ENCODE data around the gene MED12L.
A peak's percentile ranks its signal among the peaks of the same experiment; 100 is the strongest.

The MED12L gene, protein sequence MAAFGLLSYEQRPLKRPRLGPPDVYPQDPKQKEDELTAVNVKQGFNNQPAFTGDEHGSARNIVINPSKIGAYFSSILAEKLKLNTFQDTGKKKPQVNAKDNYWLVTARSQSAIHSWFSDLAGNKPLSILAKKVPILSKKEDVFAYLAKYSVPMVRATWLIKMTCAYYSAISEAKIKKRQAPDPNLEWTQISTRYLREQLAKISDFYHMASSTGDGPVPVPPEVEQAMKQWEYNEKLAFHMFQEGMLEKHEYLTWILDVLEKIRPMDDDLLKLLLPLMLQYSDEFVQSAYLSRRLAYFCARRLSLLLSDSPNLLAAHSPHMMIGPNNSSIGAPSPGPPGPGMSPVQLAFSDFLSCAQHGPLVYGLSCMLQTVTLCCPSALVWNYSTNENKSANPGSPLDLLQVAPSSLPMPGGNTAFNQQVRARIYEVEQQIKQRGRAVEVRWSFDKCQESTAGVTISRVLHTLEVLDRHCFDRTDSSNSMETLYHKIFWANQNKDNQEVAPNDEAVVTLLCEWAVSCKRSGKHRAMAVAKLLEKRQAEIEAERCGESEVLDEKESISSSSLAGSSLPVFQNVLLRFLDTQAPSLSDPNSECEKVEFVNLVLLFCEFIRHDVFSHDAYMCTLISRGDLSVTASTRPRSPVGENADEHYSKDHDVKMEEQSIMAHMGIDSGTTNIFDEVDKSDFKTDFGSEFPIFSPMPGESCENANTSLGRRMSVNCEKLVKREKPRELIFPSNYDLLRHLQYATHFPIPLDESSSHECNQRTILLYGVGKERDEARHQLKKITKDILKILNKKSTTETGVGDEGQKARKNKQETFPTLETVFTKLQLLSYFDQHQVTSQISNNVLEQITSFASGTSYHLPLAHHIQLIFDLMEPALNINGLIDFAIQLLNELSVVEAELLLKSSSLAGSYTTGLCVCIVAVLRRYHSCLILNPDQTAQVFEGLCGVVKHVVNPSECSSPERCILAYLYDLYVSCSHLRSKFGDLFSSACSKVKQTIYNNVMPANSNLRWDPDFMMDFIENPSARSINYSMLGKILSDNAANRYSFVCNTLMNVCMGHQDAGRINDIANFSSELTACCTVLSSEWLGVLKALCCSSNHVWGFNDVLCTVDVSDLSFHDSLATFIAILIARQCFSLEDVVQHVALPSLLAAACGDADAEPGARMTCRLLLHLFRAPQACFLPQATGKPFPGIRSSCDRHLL (N-terminal part only)

DNA sequence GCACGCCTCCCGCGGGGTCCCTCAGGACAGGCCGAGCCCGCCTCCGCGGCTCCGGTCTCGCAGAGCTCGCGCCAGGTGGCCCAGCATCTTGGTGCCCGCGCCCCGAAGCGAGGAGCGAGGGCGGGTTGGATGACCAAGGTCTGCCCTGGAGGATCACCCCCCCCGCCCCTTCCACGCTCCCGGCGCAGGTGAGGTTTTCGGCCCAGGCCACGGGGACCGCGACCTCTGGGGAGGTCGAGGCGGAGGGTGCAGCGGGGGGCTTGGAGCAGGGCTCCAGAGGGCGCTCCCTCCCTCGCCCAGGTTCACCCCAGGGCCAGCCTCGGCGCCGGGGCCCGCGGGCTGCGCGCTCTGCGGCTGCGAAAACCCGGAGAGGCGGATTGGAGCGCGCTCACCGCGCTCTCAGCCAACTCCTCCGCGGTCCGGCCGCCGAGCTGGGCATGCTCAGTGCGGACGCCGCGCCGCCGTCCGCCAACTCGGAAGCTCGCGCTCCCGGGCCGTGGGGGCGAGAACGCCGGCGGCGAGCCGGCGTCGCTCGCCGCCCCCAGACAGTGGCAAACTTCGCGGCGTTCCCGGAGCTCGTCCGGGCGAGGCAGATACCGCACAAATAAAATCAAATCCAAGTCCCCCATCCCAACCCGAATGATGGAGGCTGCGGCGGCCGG lies at the start of gene MED12L:
TSS of gene MED12L (plus strand) at position 438 of the 662 bp plus-strand sequence. CDS start 1,263 bp downstream, outside the sequence.
- H3K4me3 ChIP-seq (ENCODE audit: low read length, poor library complexity, severe bottlenecking): peak within 1 kb of the TSS; percentile 99
- no peaks in the 10 kb centered on the region for H3K36me3 ChIP-seq (ENCODE audit: insufficient read depth, low read length)
- peaks cover 36% of the 10 kb centered on the region for H4K20me1 ChIP-seq (ENCODE audit: insufficient read depth, low read length, poor library complexity, severe bottlenecking)
- peak within 1 kb of the TSS; percentile 94 for H3K4me2 ChIP-seq (ENCODE audit: low read depth, low read length, poor library complexity, severe bottlenecking)
- no peaks in the 10 kb centered on the region for H3K9me2 ChIP-seq (replicated peaks; ENCODE audit: low read depth, low read length)
- H3F3A ChIP-seq (ENCODE audit: low read depth): no peaks in the 10 kb centered on the region
- H3K27me3 ChIP-seq (ENCODE audit: insufficient read depth, low read length, poor library complexity, severe bottlenecking): no peaks in the 10 kb centered on the region
- H3K4me1 ChIP-seq (ENCODE audit: insufficient read depth, low read length, poor library complexity, severe bottlenecking): peaks cover 25% of the 10 kb centered on the region
- H3K79me2 ChIP-seq (ENCODE audit: insufficient read depth, low read length): peaks cover 54% of the 10 kb centered on the region
- peak within 1 kb of the TSS; percentile 95 for H2AFZ ChIP-seq (ENCODE audit: low read length)
- no peaks in the 10 kb centered on the region for H3K9me3 ChIP-seq (ENCODE audit: insufficient read depth, low read depth, low read length)
- TF ChIP-seq EZH2phosphoT487 (IDR thresholded peaks at IDR 0.05; ENCODE audit: borderline replicate concordance): no peak
- TF ChIP-seq, protein P1, sequence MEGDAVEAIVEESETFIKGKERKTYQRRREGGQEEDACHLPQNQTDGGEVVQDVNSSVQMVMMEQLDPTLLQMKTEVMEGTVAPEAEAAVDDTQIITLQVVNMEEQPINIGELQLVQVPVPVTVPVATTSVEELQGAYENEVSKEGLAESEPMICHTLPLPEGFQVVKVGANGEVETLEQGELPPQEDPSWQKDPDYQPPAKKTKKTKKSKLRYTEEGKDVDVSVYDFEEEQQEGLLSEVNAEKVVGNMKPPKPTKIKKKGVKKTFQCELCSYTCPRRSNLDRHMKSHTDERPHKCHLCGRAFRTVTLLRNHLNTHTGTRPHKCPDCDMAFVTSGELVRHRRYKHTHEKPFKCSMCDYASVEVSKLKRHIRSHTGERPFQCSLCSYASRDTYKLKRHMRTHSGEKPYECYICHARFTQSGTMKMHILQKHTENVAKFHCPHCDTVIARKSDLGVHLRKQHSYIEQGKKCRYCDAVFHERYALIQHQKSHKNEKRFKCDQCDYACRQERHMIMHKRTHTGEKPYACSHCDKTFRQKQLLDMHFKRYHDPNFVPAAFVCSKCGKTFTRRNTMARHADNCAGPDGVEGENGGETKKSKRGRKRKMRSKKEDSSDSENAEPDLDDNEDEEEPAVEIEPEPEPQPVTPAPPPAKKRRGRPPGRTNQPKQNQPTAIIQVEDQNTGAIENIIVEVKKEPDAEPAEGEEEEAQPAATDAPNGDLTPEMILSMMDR (conservative IDR thresholded peaks at IDR 0.05; ENCODE audit: low read length): peak; percentile 51
- H3K9ac ChIP-seq (ENCODE audit: low read depth, low read length, poor library complexity, severe bottlenecking): peak within 1 kb of the TSS; percentile 91

DNA sequence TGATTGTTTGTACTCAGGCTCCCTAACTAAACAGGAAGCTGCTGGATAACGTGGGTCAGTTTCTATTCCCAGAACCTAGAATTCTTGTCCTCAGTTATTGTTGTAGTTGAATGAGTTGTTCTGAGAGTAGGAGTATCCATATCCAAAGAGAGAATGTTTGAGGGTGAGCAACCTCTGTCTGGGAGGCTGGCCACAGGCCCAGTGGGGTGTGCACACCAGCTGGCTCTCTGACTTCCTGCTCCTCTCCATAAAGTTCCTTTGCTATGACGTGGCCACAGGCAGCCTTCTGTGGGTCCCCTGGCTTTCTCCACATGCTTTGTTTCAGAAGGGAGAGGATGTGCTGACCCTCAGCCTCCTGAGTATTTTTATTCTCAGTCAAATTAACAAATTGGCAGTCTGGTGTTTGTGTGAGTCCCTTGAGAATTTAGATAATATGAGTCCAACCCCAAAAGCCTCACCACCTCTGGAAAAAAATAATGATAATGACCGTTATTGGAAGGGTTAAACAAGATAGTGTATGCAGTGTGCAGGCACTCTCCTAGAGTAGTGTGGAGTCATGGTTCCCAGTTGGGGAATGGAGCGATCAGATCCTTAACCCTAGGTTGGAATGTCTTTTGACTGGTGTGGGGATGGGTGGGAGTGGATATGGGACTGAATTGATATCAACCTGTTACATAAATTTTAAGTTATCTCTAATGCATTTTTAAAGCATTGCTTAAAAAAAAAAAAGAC lies 47.6 kb upstream of the MED12L start:
- Histone ChIP-seq H3K79me2 (ENCODE audit: insufficient read depth, low read length) (no peaks in the 10 kb centered on the region), H2AFZ (ENCODE audit: low read length) (no peak overlapping the region), H3K4me3 (ENCODE audit: low read length, poor library complexity, severe bottlenecking) (no peak overlapping the region), H3K9me2 (replicated peaks; ENCODE audit: low read depth, low read length) (no peaks in the 10 kb centered on the region), H4K20me1 (ENCODE audit: insufficient read depth, low read length, poor library complexity, severe bottlenecking) (no peaks in the 10 kb centered on the region), H3K36me3 (ENCODE audit: insufficient read depth, low read length) (no peaks in the 10 kb centered on the region), H3K9ac (ENCODE audit: low read depth, low read length, poor library complexity, severe bottlenecking) (no peak overlapping the region), H3K4me1 (ENCODE audit: insufficient read depth, low read length, poor library complexity, severe bottlenecking) (peaks cover 9% of the 10 kb centered on the region), H3K4me2 (ENCODE audit: low read depth, low read length, poor library complexity, severe bottlenecking) (no peak overlapping the region), H3K9me3 (ENCODE audit: insufficient read depth, low read depth, low read length) (no peaks in the 10 kb centered on the region), H3K27me3 (ENCODE audit: insufficient read depth, low read length, poor library complexity, severe bottlenecking) (no peaks in the 10 kb centered on the region), H3F3A (ENCODE audit: low read depth) (no peaks in the 10 kb centered on the region)
- TF ChIP-seq, protein P1 (conservative IDR thresholded peaks at IDR 0.05; ENCODE audit: low read length): no peak
- no peak for TF ChIP-seq EZH2phosphoT487 (IDR thresholded peaks at IDR 0.05; ENCODE audit: borderline replicate concordance)

Data from Loucy (cell line).